HG02678 (cell line): ENCODE results near the gene SLC8A3.
A peak's percentile ranks its signal among the peaks of the same experiment; 100 is the strongest.

Source experiments
- ATAC-seq: cut with Tn5 transposase; IDR thresholded peaks from one replicate; pipeline ENCODE4 v1.9.1; 2021; ENCODE audit warnings: mild to moderate bottlenecking, moderate library complexity; ENCODE audit not compliant: unreplicated experiment

Gene SLC8A3

DNA sequence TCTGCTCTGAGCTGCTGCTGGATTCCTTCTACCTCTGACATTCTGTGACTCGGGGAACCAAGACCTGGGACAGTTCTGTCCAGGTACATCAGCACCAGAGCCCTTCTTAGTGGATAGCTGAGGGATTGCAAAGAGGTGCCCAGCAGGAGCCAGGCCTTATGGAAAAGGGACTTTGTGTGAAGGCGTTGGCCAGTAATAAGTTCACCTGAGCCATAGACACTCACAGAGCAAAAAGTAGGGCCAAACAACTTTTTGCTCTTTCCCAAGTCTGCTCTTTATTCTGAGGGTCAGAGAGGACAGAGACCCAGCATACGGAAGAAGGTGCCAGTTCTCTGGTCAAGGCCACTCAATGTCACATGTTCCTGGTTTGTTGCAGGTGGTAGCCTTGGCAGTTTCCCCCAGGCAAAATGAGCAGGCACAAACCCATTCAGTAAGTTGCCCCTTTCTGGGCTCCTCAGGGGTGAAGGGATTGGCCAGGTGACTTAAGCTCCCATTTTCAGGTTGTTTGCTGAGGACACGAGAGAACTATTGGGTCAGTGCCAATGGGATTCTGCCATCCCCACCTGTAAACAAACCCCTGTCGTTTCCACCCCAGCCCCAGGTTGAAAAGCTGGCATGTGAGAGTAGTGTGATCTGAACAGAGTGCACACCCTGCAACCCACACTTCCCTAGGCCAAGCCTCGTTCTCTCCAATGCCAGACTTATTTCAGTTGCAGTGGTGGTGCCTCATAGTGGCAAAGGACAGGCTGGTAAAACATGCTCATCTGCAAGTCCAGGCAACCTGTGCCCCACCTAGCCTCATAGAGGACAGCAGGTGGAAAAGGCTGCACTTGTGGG lies 159.2 kb downstream of the SLC8A3 start:
- no peak for ATAC-seq

DNA sequence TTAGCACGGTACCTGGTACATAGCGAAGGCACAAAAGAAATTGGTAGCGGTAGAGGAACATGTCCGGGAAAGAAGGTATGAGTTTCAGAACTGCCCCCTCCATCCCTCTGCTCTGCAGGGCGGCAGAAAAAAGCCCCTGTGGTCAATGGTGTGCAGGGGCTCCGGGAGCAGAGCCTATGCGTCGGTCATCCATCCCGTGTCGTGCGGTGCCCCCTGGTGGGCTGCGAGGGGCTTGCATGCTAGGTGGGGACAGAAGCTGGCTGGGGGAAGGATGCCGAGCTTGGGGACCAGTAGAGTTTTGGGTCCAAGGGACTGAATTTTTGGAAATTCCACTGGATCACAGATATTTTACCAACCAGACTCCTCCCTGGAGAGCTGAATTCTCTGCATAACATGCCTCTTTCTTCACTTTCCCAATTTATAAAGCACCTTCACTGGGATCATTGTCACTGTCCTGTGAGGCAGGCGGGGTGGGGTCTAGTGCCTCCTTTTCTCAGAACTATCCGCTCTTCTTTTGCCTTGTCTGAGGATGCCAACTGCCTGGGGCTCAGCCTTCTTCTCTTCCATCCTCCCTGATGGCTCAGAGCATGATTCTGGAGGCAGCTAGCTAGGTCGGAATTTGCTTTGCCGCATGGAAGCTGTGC lies 160.8 kb downstream of the SLC8A3 start:
- ATAC-seq, result peak; percentile 49

DNA sequence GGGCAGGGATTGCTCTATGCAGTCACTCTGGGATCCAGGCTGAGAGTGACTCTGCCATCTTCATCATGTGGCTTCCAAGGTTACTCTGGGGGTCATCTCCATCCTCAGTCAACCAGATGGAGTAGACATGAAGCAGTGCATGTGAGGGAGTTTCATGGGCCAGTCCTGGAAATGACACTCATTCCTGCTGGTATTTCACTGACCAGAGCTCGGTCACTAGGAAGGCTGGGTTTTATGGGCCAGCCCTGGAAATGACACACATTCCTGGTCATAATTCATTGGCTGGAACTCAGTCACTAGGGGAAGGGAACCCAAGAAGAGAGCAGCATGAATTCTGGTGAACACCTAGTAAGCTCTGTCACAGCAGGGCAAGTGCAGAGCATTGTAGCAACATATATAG lies 164.9 kb downstream of the SLC8A3 start:
- no peak for ATAC-seq

DNA sequence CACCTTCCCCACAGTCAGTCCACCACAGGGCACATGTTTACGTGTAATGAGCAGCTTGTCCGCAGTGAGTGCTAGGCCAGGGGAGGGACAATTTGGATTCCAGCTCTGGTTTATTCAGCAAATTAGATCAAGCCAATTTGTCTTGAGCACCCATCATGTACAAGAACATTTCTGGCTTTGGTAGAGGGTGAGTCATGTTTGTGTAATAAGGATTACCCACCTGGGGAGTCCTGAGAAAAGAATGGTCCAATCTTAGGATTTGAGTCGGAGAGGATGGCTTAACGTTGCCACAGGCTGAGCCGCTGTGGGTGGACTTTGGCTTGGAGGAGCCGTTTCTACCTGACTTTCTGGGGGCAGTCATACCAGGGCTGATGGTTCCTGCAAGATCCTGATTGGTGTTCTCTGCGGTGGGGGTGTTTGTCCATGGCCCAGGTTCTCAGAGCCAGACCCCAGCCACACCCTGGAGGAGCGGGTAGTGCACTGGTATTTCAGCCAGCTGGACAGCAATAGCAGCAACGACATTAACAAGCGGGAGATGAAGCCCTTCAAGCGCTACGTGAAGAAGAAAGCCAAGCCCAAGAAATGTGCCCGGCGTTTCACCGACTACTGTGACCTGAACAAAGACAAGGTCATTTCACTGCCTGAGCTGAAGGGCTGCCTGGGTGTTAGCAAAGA lies 165.8 kb downstream of the SLC8A3 start:
- no peak for ATAC-seq

DNA sequence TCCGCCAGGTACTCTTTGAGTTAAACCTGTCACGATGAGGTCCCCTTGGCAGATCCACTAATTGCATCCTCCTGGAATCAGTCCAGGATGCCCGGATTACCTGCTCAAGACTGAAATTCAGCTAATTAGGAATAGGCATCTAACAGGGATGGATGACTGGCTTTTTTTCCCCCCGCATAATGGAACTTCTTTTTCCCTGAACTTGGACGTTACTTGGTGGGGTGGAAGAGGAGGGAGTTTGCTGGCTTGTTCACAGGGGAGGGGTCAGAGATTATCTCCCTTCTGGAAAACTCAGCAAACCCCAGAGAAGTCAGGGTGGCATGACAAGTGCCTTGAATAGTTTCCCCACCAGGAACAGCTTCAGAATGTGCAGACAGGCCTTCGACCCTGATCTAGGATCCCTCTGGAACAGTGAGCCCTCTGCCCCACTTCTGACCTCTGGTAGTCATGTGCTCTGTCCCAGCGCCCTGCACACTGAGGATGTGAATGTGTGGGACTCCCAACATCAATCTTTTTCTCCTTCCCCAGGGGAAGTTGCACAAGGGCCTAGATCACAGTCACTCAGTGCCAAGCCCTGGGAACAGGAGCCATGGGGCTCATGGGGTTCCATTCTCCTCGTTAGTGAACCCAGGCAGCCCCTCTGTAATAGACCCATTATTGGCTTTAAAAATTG lies 167.1 kb downstream of the SLC8A3 start:
- ATAC-seq, result no peak

DNA sequence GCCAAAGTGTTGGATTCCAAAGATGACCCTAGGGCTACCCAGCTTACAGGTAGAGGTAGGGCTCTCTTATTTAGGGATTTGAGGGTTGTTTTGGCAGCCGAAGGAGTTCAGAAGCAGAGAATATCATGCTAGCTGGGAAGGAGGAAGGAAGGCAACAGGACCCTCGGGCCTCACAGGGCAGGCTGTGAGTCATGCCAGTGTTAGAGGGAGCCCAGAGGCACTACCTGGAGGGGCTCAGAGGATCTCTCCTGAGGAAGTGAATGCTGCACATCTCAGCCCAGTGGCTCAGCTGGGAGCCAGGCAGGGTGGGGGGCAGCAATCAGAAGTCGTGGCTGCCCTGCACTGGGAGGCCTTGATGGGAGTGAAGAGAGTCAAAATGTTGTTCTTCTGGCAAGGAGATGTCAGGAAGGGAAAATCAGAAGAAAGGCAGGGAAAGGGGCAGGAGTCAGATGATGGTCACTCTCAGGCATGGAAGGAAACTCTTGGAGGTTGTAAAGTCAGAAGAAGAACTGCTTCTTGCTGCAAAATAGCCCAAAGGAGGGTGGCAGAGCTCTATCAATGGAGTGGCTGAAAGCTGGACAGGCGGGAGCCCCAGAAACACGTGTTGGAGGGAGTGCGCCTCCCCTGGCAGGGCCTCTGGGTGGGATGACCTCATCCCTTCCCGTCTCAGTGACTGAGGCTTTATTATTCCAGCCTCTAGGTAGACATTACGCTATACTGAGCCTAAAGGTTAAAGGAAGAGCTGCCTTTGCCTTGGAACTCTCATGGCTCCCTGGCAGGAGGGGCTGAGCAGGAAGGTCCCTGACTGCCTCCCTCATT lies 168.2 kb downstream of the SLC8A3 start:
- ATAC-seq, result no peak

DNA sequence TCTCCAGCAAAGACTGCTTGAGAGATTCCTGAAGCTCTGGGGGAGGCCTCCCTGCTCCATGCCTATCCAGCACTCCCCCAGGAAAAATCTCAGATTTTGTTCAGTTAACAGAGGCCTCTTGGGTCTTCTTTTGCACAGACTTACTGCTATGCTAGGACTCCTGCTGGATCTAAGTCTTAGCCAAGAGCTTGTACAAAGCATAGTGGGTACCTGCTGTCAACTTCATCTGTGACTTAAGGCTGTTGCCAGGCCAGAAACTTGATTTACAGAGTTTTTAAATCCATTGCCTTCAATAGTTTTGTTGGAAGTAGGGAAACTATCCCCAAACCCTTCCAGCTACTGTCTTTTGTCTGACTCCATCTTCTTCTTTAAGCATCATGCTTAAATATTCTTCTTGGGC lies 169.1 kb downstream of the SLC8A3 start:
- ATAC-seq, result no peak

DNA sequence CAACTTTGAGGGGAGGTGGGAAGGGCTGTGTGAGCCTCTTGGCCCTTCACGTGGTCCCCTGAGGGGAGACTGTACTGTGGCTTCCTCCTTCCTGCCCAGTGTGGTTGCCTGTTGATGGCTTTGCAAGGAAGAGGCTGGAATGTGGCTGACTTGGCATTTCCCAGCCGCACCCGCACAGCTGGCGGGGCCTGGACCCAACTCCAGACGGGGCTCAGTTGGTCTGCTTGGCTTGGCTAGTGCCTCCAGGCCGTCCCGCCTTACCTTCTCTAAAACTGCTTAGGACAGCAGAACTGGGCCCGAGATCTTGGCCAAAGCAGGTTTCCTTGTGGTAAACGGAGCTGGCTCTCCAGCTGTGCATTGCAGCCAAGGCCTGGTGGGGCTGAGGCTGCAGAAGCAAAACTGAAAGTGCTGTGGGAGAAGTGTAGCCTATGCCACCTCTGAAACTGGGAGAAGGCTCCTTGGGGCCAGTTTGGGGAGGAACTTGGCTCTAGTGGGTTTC lies 170.0 kb downstream of the SLC8A3 start:
- ATAC-seq, result peak; percentile 82

DNA sequence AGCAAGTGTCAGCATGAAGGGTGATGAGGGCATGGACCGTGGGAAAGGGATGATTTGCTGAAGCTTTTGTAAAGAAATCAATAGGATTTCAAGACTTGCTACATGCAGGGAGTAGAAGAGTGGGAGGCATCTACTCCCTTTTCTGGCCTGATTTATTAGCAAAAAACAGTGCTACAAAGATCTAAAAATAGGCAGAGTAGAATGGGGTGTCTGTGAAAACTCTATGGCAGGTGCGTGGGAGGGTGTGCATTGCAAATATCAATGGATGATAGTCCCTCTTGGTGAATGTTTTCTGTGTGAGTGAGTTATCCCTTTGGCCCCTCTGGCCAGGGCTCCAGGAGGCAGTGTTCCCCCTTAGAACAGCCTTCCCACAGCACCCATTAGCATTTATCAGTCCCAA lies 170.5 kb downstream of the SLC8A3 start:
- no peak for ATAC-seq

DNA sequence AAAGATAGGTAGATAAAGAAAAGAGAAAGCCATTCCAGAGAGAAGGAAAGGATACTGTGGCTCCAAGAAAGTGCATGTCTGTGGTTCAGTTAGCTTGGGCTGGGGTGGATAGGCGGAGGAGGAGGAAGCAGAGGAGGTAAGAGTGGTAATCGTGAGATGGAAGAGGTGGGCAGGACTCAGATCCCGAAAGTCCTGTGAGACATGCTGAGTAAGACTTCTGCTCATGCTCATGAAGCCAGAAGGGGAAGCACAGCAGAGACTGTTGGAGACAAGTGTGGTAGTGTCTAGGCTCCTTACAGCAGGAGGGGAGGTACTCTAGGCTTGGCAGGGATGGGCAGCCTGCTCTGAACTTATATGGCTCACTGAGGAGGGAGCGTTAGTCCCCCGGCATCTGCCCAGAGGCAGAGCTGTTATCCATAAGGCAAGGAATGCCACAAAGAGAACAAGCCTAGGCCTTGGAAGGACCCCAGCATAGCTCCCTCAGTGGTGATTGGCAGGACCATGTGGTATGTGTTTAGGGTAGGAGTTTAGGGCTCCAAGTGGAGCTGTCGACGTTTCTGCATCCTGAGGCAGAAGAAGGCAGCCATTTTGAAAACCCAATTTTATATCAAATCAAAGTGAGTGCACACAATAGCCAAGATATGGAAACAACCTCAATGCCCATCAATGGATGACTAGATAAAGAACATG lies 174.2 kb downstream of the SLC8A3 start:
- ATAC-seq, result no peak

DNA sequence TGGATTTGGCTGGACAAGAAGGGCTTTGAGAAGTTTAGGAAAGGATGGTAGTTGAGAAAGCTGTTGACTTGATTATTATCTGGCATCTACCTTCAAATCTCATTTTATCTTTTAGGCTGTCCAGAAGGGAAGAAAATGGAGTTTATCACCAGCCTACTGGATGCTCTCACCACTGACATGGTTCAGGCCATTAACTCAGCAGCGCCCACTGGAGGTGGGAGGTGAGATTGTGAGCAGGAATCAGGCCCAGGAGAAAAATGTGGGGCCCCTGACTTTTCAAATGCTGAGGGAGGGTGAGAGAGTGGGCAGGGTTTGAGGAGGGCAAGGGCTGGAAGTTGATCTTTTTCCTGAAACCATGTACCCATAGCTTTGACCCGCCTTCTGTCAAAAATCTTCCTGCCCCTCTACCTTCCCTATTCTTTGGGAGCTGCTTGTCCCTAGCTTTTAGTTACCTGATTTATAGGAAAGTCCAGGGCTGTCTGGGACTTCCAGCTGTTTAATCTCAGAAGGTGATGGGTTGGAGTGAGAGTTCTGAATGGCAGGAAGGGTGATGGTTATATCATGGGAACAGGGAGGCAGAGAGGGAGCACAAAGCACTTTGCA lies 175.4 kb downstream of the SLC8A3 start:
- ATAC-seq, result no peak

DNA sequence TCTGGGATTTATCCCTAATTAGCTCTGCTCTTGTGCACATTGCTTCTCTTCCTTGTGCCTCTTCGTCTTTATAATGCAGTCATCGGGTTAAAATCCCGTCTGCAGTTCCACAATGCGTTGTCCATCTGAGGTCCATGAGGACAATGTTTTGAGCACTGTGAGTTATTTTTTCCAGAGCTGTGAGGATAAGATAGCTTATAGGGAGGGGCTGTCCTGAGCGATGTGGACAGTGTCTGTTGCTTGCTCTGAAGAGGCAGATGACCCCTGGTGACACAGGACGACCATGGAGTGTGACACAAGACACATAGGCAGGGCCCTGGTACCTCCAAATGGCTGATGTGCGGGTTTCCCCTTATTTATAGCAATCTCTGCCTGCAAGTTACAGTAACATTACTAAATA lies 177.0 kb downstream of the SLC8A3 start:
- ATAC-seq, result no peak

DNA sequence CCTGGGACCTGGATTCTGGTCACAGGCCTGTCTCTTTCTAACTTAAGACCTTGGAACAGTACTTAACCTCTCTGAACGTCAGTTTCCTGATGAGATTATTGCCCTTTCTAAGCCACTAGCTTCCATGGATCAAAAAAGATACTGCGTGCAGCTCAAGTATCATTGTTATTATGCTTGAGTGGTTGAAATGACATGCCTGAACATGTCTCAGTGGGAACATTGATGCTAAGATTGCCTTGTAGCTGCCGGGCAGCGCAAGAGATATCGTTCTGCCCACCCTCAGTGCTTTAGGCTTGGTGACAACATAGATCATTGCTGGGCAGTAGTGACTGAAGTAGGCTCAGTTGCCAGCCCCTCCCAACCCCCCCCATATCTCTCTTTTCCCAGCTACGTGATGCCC lies 177.7 kb downstream of the SLC8A3 start:
- no peak for ATAC-seq

DNA sequence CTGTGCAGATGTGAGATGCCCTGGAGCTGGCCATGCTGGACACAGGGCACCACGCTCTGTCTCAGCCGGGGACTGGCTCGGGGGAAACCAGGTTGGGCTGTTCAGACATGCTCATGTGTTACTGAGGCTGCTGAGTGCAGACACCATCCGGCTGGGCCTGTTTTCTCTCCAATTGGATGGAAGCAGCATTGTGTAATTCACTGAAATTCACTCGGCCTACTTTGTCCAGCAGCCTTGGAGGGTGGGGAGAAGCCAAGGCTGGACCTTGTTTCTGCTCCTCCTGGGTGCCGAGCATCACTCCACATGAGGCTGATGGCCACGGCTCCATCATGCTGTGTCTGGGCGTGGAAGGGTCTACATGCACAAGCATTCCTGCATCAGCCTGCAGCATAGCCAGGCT lies 178.8 kb downstream of the SLC8A3 start:
- no peak for ATAC-seq

DNA sequence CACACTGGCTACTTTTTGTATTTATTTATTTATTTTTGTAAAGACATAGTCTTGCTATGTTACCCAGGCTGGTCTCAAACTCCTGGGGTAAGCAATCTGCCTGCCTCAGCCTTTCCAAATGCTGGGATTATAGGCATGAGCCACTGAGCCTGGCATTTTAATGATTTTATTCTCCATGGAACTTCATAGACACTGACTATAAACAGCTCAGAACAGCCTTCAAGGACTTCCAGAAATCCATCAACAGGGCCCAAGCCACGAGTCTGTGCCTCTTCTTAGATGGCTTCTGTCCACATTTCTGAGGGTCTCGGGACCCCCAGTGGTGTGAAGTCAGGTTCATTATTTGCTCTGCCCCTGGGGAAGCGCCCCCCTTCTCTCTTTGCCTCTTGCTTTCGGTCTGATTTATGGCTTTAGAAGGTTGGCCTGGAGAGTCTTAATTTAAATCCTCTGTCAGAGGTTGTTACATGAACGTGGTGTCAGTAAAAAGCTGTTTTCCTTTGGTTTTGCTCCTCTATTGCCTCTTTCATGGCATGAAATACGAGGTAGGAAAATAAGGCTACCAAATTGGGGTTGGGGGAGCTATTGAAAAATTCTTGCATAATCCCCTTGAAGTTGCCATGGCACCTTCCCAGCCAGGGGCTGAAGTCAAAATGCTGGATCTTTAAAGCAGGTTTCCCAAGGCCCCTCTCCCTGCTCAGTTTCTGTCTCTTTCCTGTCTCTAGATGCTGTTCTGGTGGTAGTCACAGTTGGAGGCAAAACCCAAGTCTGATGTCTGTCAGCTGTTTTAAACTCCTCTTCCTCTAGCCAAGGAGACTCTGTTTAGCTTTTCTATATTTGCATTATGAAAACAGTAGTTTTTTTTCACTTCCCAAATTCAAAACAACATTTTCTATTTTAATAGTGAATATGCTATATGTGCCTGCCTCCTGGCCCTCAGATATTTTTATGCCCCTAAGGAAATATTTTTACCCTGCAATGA lies 180.2 kb downstream of the SLC8A3 start:
- ATAC-seq, result no peak

DNA sequence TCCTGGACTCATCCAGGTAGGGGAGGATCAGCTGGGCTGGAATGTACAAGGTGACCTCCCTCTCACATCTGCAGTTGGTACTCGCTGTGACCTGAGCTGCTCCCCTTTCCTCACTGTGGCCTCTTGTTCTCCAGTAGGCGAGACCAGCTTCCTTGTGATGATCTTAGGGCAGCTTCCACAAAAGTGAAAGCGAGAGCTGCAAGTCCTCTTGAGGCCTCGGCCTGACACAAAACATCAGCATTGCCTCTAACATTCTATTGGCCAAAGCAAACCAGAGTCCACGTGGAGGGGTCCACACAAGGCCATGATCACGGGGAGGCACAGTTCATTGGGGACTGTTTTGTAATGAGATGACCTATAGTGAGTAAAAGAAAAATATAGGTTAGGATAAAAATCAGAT lies 182.1 kb downstream of the SLC8A3 start:
- no peak for ATAC-seq

DNA sequence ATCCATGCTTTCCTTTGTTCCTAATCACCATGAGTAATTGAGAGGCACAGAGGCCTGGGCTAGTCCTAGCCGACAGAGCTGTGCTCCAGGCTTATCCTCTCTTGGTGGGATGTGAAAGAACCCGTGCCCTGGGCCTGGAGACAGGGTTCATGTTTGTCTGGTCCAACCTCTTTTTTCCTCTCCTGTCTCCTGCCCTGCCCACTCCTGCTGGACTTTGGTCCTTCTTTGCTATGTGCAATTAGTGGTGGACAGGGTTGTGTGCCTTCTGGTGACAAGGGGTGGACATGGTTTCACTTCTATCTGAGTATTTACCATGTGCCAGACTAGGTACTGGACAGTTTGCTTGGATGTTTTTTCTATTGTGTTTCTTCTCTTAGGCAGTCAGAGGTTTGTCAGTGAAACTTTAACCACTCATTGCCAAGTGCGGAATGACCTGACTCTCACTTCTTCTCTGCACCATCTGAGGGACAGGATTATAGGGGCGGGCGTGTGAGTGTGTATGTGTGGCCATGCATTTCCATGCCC lies 183.4 kb downstream of the SLC8A3 start:
- ATAC-seq, result no peak

DNA sequence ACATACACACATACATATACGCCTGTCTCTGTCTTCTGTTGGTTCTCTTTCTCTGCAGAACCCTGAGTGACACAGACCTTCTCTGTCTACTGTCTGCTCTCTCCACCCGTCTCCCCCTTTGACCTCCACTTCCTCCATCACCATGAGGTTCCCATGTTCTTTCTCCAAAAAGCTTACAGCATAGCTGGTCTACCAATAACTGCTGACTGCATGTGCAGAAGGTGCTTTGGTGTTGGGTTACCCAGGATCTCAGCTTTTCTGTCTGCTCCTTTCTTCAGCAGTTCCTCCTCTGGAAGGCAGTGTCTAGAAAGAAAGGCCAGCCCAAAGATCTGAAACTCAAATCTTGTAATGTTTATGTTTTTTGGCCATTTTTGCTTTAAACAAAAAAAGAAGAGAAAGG lies 184.0 kb downstream of the SLC8A3 start:
- no peak for ATAC-seq
